Neural cell (in vitro differentiated cells): Measurements from ENCODE around the gene TLE3. TPM values are rescaled to one million over a fixed set of nuclear protein-coding genes. Genes with fewer than 3 reads are reported as not detected.

ENCODE experiments used
- H2AFZ ChIP-seq: fragments of 200-600, 300-800 bp; sonication (generic), shearing (Covaris generic); 2 replicates; pipeline ENCODE4 v1.6.0; 2014; ENCODE audit warnings: low read depth, mild to moderate bottlenecking, antibody characterized with exemption, low read length, moderate library complexity
- H3F3A ChIP-seq: fragments of 200-600 bp; shearing (Covaris generic); 2 replicates; pipeline ENCODE4 v1.6.1; 2016; ENCODE audit warnings: mild to moderate bottlenecking, moderate library complexity, mixed read lengths, antibody characterized with exemption, low read length; ENCODE audit not compliant: insufficient read depth, poor library complexity, severe bottlenecking
- H3K27ac ChIP-seq: fragments of 200-600, 300-800 bp; sonication (generic), shearing (Covaris generic); 2 replicates; pipeline ENCODE4 v1.5.1; 2014; ENCODE audit warnings: mild to moderate bottlenecking, low read length, moderate library complexity
- H3K27me3 ChIP-seq: fragments of 300-800, 200-600 bp; sonication (generic), shearing (Covaris generic); 2 replicates; pipeline ENCODE4 v1.6.0; 2014; ENCODE audit warnings: mild to moderate bottlenecking, low read depth, low read length, moderate library complexity; ENCODE audit not compliant: insufficient read depth
- H3K36me3 ChIP-seq: fragments of 300-800, 200-600 bp; sonication (generic), shearing (Covaris generic); 2 replicates; pipeline ENCODE4 v1.5.1; 2014; ENCODE audit warnings: mild to moderate bottlenecking, antibody characterized with exemption, low read length, moderate library complexity; ENCODE audit not compliant: insufficient read depth
- H3K4me2 ChIP-seq: fragments of 300-800, 200-600 bp; sonication (generic), shearing (Covaris generic); 2 replicates; pipeline ENCODE4 v1.6.0; 2014; ENCODE audit warnings: mild to moderate bottlenecking, low read length
- H3K4me3 ChIP-seq: fragments of 300-800, 200-600 bp; sonication (generic), shearing (Covaris generic); 2 replicates; pipeline ENCODE4 v1.5.1; 2014; ENCODE audit warnings: mild to moderate bottlenecking, low read length, moderate library complexity
- H3K79me2 ChIP-seq: fragments of 200-600 bp; shearing (Covaris generic); replicated peaks from 2 replicates; pipeline ENCODE4 v1.6.0; 2014; ENCODE audit warnings: mild to moderate bottlenecking, low read length, moderate library complexity; ENCODE audit not compliant: insufficient read depth
- H3K9ac ChIP-seq: fragments of 300-800, 200-600 bp; sonication (generic), shearing (Covaris generic); 2 replicates; pipeline ENCODE4 v1.6.1; 2016; ENCODE audit warnings: mild to moderate bottlenecking, low read length, mixed read lengths
- H3K9me2 ChIP-seq: fragments of 200-600 bp; shearing (Covaris generic); 2 replicates; pipeline ENCODE4 v1.6.1; 2016; ENCODE audit warnings: mild to moderate bottlenecking, low read length, mixed read lengths; ENCODE audit not compliant: insufficient read depth
- H3K9me3 ChIP-seq: fragments of 200-600, 300-800 bp; sonication (generic), shearing (Covaris generic); 2 replicates; pipeline ENCODE4 v1.6.1; 2016; ENCODE audit warnings: mild to moderate bottlenecking, mixed run types, low read length, moderate library complexity, mixed read lengths
- H4K20me1 ChIP-seq: fragments of 200-600 bp; shearing (Covaris generic); 2 replicates; pipeline ENCODE4 v1.6.1; 2016; ENCODE audit warnings: mild to moderate bottlenecking, mixed run types; ENCODE audit not compliant: insufficient read depth
- CTCF ChIP-seq: fragments of 450-650 bp; IDR thresholded peaks from 2 replicates; pipeline ENCODE4 v1.5.1; 2014; ENCODE audit warnings: antibody characterized with exemption, mild to moderate bottlenecking, moderate library complexity; ENCODE audit not compliant: poor library complexity, severe bottlenecking
- EP300 ChIP-seq: fragments of 450-650 bp; conservative IDR thresholded peaks from 2 replicates; pipeline ENCODE4 v1.6.1; 2014; ENCODE audit warnings: antibody characterized with exemption, mild to moderate bottlenecking, moderate library complexity; ENCODE audit not compliant: poor library complexity, severe bottlenecking
- EZH2 ChIP-seq: fragments of 200-600, 300-800 bp; shearing (Covaris generic), sonication (generic); IDR thresholded peaks from 2 replicates; pipeline ENCODE4 v1.6.1; 2014; ENCODE audit warnings: antibody characterized with exemption, low read length, borderline replicate concordance, mild to moderate bottlenecking; ENCODE audit not compliant: insufficient read depth, poor library complexity, severe bottlenecking
- MXI1 ChIP-seq: fragments of 450-650 bp; conservative IDR thresholded peaks from 2 replicates; pipeline ENCODE4 v1.6.1; 2014; ENCODE audit warnings: antibody characterized with exemption, mild to moderate bottlenecking; ENCODE audit not compliant: poor library complexity, severe bottlenecking
- POLR2AphosphoS5 ChIP-seq: IDR thresholded peaks from 2 replicates; pipeline ENCODE4 v1.6.1; 2012
- RAD21 ChIP-seq: fragments of 450-650 bp; conservative IDR thresholded peaks from 2 replicates; pipeline ENCODE4 v1.6.1; 2014; ENCODE audit warnings: antibody characterized with exemption, mild to moderate bottlenecking, moderate library complexity
- REST ChIP-seq: IDR thresholded peaks from 2 replicates; pipeline ENCODE4 v1.6.1; 2012; ENCODE audit warnings: borderline replicate concordance
- SMC3 ChIP-seq: fragments of 450-650 bp; conservative IDR thresholded peaks from 2 replicates; pipeline ENCODE4 v1.6.1; 2014; ENCODE audit warnings: antibody characterized with exemption, mild to moderate bottlenecking, moderate library complexity; ENCODE audit not compliant: poor library complexity
- TAF1 ChIP-seq: IDR thresholded peaks from 2 replicates; pipeline ENCODE4 v1.6.1; 2012; ENCODE audit warnings: low read depth
- polyA plus RNA-seq: library from polyadenylated mRNA; depleted of rRNA; stranded (reverse); fragments of >200 nt; gene quantifications from 2 replicates; pipeline ENCODE4 v1.2.3, GENCODE V29; 2014

TLE3 gene
- polyA plus RNA-seq, 1 donor from 2014 or later = 27.6 TPM

- Histone ChIP-seq H3K27me3 (no peaks in the 10 kb centered on the region), H3K27ac (no peak overlapping the region), H2AFZ (no peak overlapping the region), H3K36me3 (no peaks in the 10 kb centered on the region), H3K9me3 (no peaks in the 10 kb centered on the region), H4K20me1 (no peaks in the 10 kb centered on the region), H3K79me2 (no peaks in the 10 kb centered on the region), H3F3A (no peaks in the 10 kb centered on the region), H3K9me2 (no peaks in the 10 kb centered on the region), H3K4me2 (no peak overlapping the region), H3K9ac (no peak overlapping the region), H3K4me3 (no peak overlapping the region)
- no peak for TF ChIP-seq TAF1
- TF ChIP-seq EP300 = no peak
- no peak for TF ChIP-seq CTCF
- no peak for TF ChIP-seq RAD21
- no peak for TF ChIP-seq POLR2AphosphoS5
- TF ChIP-seq MXI1 = no peak
- TF ChIP-seq REST = no peak
- TF ChIP-seq EZH2 = no peak
- no peak for TF ChIP-seq SMC3
Observed at GRCh38 chr15:70024521-70024920, 73.2 kb downstream of the TLE3 start.

DNA sequence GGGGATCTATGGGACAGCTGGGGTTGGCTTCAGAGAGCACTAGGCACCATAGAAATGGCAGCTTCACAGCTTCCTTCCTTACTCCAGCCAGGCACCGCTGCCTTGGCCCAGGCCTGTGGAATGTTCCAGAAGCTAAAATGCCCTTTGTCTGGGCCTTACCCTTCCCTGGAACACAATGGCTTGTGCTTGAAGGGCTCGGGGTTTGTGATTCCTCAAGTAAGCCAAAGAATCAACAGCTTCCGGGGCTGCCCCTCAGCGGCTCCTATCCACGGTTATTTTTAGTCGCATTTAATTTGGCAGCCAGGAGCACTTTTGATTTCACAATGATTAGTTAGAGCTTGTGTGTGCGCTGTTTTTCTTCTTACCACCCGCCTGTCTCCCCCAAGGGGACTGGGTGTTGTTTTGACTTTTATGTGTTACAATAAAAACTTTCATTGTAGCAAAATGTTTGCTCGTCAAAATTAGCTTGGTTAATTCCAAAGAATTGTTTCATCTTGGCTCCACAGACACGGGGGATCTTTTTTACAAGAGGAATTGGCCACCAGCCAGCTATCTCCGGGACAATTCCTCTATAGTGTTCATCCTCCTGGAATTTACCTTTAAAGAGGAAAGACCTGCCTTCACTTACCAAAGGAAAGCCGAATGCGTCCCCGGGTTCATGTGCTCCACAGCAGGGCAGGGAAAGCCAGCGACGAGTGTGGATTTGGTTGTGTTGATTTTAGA, 73.8 kb downstream of the TLE3 start:
- no peak for TF ChIP-seq CTCF
- TF ChIP-seq POLR2AphosphoS5 = no peak
- no peak for TF ChIP-seq TAF1
- TF ChIP-seq RAD21 = no peak
- no peak for TF ChIP-seq MXI1
- TF ChIP-seq EZH2 = no peak
- no peak for TF ChIP-seq EP300
- TF ChIP-seq SMC3 = no peak
- TF ChIP-seq REST = no peak
- Histone ChIP-seq H3K27ac (no peak overlapping the region), H3K79me2 (no peaks in the 10 kb centered on the region), H4K20me1 (no peaks in the 10 kb centered on the region), H3K9ac (no peak overlapping the region), H3K4me2 (no peak overlapping the region), H3K9me2 (no peaks in the 10 kb centered on the region), H3K27me3 (no peaks in the 10 kb centered on the region), H3F3A (no peaks in the 10 kb centered on the region), H3K4me3 (no peak overlapping the region), H3K36me3 (no peaks in the 10 kb centered on the region), H2AFZ (no peak overlapping the region), H3K9me3 (no peaks in the 10 kb centered on the region)
